Measurements from ENCODE around the gene SOX15. TPM values are rescaled to one million over a fixed set of nuclear protein-coding genes. Genes with fewer than 3 reads are reported as not detected.

SOX15 gene
- total and polyA plus RNA-seq, 11 donors: 0.32 to 8.0 (median 1.2) TPM; not detected in 1

- H3K4me1 ChIP-seq: peaks cover 4 to 86% (median 40%) of the 10 kb centered on the region in 12 donors
- 81 to 87% (median 84%) methylated on average over 23 of the region's 23 CpGs for WGBS, 4 donors
- DNase-seq (peak in 1 of 5 donors; percentile 21), ATAC-seq (no peak)
- H3K36me3 ChIP-seq: peaks cover 0 to 49% (median 33%) of the 10 kb centered on the region in 9 donors
- no peak for TF ChIP-seq POLR2A (IDR thresholded peaks at IDR 0.05)
- no peak for TF ChIP-seq CTCF (IDR thresholded peaks at IDR 0.05)
- H3K27me3 ChIP-seq: no peaks in the 10 kb centered on the region
- H3K27ac ChIP-seq: peak overlapping the region in 8 of 12 donors; percentile 41 to 96 (median 82)
- H3K4me3 ChIP-seq: peak overlapping the region in 9 of 12 donors; percentile 14 to 69 (median 38)
- intact Hi-C loops (cut with DNase I): loop anchor here in 4 of 10 donors (5.0 to 10.0 kb wide), 3 partner anchors 106 to 229 kb away; partner anchors contain the start of genes KCTD11 (in 3 of the 4), TMEM95 (in 2 of the 4), TP53 (in 1 of the 4) and WRAP53 (in 1 of the 4)
- no peaks in the 10 kb centered on the region for H3K9me3 ChIP-seq
Observed at GRCh38 chr17:7580604-7581575, 9.0 kb downstream of the SOX15 start.

- DNase-seq (peak in 1 of 5 donors; percentile 30), ATAC-seq (no peak)
- no peak for TF ChIP-seq POLR2A (IDR thresholded peaks at IDR 0.05)
- no peak for TF ChIP-seq CTCF (IDR thresholded peaks at IDR 0.05)
- Histone ChIP-seq H3K27me3 (no peaks in the 10 kb centered on the region), H3K9me3 (no peaks in the 10 kb centered on the region), H3K4me3 (peak overlapping the region in 9 of 12 donors; percentile 22 to 69 (median 38)), H3K27ac (peak overlapping the region; percentile 47 to 96 (median 78)), H3K36me3 (peaks cover 3 to 58% (median 42%) of the 10 kb centered on the region in 9 donors), H3K4me1 (peaks cover 9 to 86% (median 43%) of the 10 kb centered on the region in 12 donors)
- intact Hi-C loops (cut with DNase I): loop anchor here in 7 of 10 donors (5.0 to 10.0 kb wide), 6 partner anchors 107 to 345 kb away; partner anchors contain the start of genes KCTD11 (in 4 of the 7), TMEM95 (in 3 of the 7), CTDNEP1 (in 1 of the 7) and DVL2 (in 1 of the 7)
- 71 to 82% (median 74%) methylated on average over 12 of the region's 12 CpGs for WGBS, 4 donors
Observed at GRCh38 chr17:7579834-7580603, 9.9 kb downstream of the SOX15 start.

GRCh38 chr17:7579001-7579833 is 10.7 kb downstream of the SOX15 start, which contains the start of gene CD68:
Gene CD68, plus strand, starts transcription at chr17:7579638. Its CDS starts 40 bp downstream, at chr17:7579678.
- H3K4me1 ChIP-seq: peaks cover 13 to 86% (median 45%) of the 10 kb centered on the region in 12 donors
- H3K4me3 ChIP-seq: peak within 1 kb of the TSS in 9 of 12 donors; percentile 22 to 69 (median 38)
- 27 to 32% (median 30%) methylated on average over 6 to 7 of the region's 7 CpGs for WGBS, 4 donors
- DNase-seq (peak; percentile 58 to 85 (median 71)), ATAC-seq (peak in 3 of 4 donors; percentile 52 to 61 (median 54))
- peak within 1 kb of the TSS; percentile 47 to 96 (median 78) for H3K27ac ChIP-seq
- no peaks in the 10 kb centered on the region for H3K27me3 ChIP-seq
- TF ChIP-seq CTCF (IDR thresholded peaks at IDR 0.05) (no peak), POLR2A (IDR thresholded peaks at IDR 0.05) (peak in 1 of 2 donors; percentile 53)
- H3K9me3 ChIP-seq: no peaks in the 10 kb centered on the region
- peaks cover 4 to 66% (median 50%) of the 10 kb centered on the region in 9 donors for H3K36me3 ChIP-seq
- intact Hi-C loops (cut with DNase I): loop anchor here in 4 of 10 donors (10.0 kb wide), 4 partner anchors 224 to 344 kb away; partner anchors contain the start of genes CTDNEP1 (in 1 of the 4), DVL2 (in 1 of the 4), ELP5 (in 1 of the 4) and GABARAP (in 1 of the 4)
